GM23338 (cell line): ENCODE data around the gene SDHAF2. TPM values are rescaled to one million over a fixed set of nuclear protein-coding genes. Genes with fewer than 3 reads are reported as not detected.

Source experiments
- ATAC-seq: fragments of 200-7000 bp; cut with Tn5 transposase; 3 replicates; pipeline ENCODE4 v1.9.1; 2020
- DNase-seq: peaks from one replicate; pipeline ENCODE4 v3.0.0-alpha.2; 2015; ENCODE audit warnings: low spot score
- H2AFZ ChIP-seq: fragments of 200-600 bp; sonication (generic); 2 replicates; pipeline ENCODE4 v1.8.0; 2016; ENCODE audit warnings: antibody characterized with exemption, mild to moderate bottlenecking, moderate library complexity
- H3F3A ChIP-seq: fragments of 200-600 bp; sonication (generic); replicated peaks from 2 replicates; pipeline ENCODE4 v1.8.0; 2017; ENCODE audit warnings: antibody characterized with exemption, mixed run types, low read depth
- H3K27ac ChIP-seq: fragments of 200-600 bp; sonication (generic); 2 replicates; pipeline ENCODE4 v1.6.1; 2016; ENCODE audit warnings: low read depth
- H3K27me3 ChIP-seq: fragments of 200-600 bp; sonication (generic); 2 replicates; pipeline ENCODE4 v1.8.0; 2016; ENCODE audit warnings: mild to moderate bottlenecking, mixed run types, moderate library complexity; ENCODE audit not compliant: insufficient read depth
- H3K36me3 ChIP-seq: fragments of 200-600 bp; sonication (generic); 2 replicates; pipeline ENCODE4 v1.8.0; 2016; ENCODE audit warnings: mild to moderate bottlenecking; ENCODE audit not compliant: insufficient read depth
- H3K4me1 ChIP-seq: fragments of 200-600 bp; sonication (generic); 2 replicates; pipeline ENCODE4 v1.8.0; 2016; ENCODE audit warnings: mild to moderate bottlenecking, moderate library complexity; ENCODE audit not compliant: insufficient read depth
- H3K4me2 ChIP-seq: fragments of 200-600 bp; sonication (generic); 2 replicates; pipeline ENCODE4 v1.7.1; 2017; ENCODE audit warnings: mixed run types
- H3K4me3 ChIP-seq: fragments of 200-600 bp; sonication (generic); 2 replicates; pipeline ENCODE4 v1.6.1; 2016; ENCODE audit warnings: mixed run types
- H3K79me2 ChIP-seq: fragments of 200-600 bp; sonication (generic); replicated peaks from 2 replicates; pipeline ENCODE4 v1.8.0; 2017; ENCODE audit warnings: mild to moderate bottlenecking; ENCODE audit not compliant: insufficient read depth
- H3K9me2 ChIP-seq: fragments of 200-600 bp; sonication (generic); 2 replicates; pipeline ENCODE4 v1.8.0; 2017; ENCODE audit not compliant: insufficient read depth
- H4K20me1 ChIP-seq: fragments of 200-600 bp; sonication (generic); replicated peaks from 2 replicates; pipeline ENCODE4 v1.8.0; 2017; ENCODE audit warnings: mild to moderate bottlenecking; ENCODE audit not compliant: insufficient read depth
- H3K27ac Mint-ChIP-seq: 2 replicates; pipeline ENCODE4 v1.8.0; 2020; ENCODE audit warnings: inconsistent platforms, mild to moderate bottlenecking, moderate library complexity, mixed read lengths
- H3K27me3 Mint-ChIP-seq: 3 replicates; pipeline ENCODE4 v1.8.0; 2022; ENCODE audit warnings: low read depth, mild to moderate bottlenecking, moderate library complexity, mixed read lengths, inconsistent platforms; ENCODE audit not compliant: insufficient read depth, poor library complexity
- H3K36me3 Mint-ChIP-seq: 3 replicates; pipeline ENCODE4 v1.8.0; 2021; ENCODE audit warnings: low read depth, mild to moderate bottlenecking, inconsistent platforms, moderate library complexity, mixed read lengths
- H3K4me1 Mint-ChIP-seq: 3 replicates; pipeline ENCODE4 v1.8.0; 2020; ENCODE audit warnings: mild to moderate bottlenecking, inconsistent platforms, mixed read lengths
- H3K4me3 Mint-ChIP-seq: 3 replicates; pipeline ENCODE4 v1.8.0; 2021; ENCODE audit warnings: moderate library complexity, mild to moderate bottlenecking, inconsistent platforms, mixed read lengths
- H3K9me3 Mint-ChIP-seq: 3 replicates; pipeline ENCODE4 v1.8.0; 2020; ENCODE audit warnings: moderate library complexity, mild to moderate bottlenecking, inconsistent platforms, mixed read lengths
- CTCF ChIP-seq, 2 experiments: fragments of 200-600 bp in 1 of 2; sonication (generic) in 1 of 2; conservative IDR thresholded peaks; 2 replicates each; pipeline versions ENCODE4 v1.5.1 to v1.6.1; 2016 to 2017; ENCODE audit warnings: antibody characterized with exemption in 2 of 2, low read depth in 2 of 2, mild to moderate bottlenecking in 2 of 2, moderate library complexity in 1 of 2
- ETS1 ChIP-seq: IDR thresholded peaks from 2 replicates; pipeline ENCODE4 v1.6.1; 2016; ENCODE audit warnings: antibody characterized with exemption
- EZH2 ChIP-seq: fragments of 200-600 bp; sonication (generic); IDR thresholded peaks from one replicate; pipeline ENCODE4 v1.8.0; 2017; ENCODE audit warnings: antibody characterized with exemption, mild to moderate bottlenecking, low read depth; ENCODE audit not compliant: unreplicated experiment
- EZH2phosphoT487 ChIP-seq: fragments of 200-600 bp; sonication (generic); IDR thresholded peaks from one replicate; pipeline ENCODE4 v1.8.1; 2018; ENCODE audit warnings: antibody characterized with exemption; ENCODE audit not compliant: unreplicated experiment
- NANOG ChIP-seq: IDR thresholded peaks from 2 replicates; pipeline ENCODE4 v1.6.1; 2016; ENCODE audit warnings: antibody characterized with exemption, borderline replicate concordance
- REST ChIP-seq: IDR thresholded peaks from one replicate; pipeline ENCODE4 v1.6.1; 2018; ENCODE audit warnings: antibody characterized with exemption; ENCODE audit not compliant: unreplicated experiment
- STAT1 ChIP-seq: IDR thresholded peaks from one replicate; pipeline ENCODE4 v1.6.1; 2016; ENCODE audit warnings: antibody characterized with exemption; ENCODE audit not compliant: unreplicated experiment
- ZNF331 ChIP-seq: fragments of 250-450 bp; sonication (Bioruptor Pico); IDR thresholded peaks from 2 replicates; pipeline ENCODE4 v1.5.0; 2020; ENCODE audit warnings: low read depth, mild to moderate bottlenecking, moderate library complexity
- ZNF462 ChIP-seq: fragments of 250-450 bp; sonication (Bioruptor Pico); IDR thresholded peaks from 2 replicates; pipeline ENCODE4 v1.5.0; 2020; ENCODE audit warnings: mild to moderate bottlenecking, moderate library complexity
- polyA plus RNA-seq: library from polyadenylated mRNA; unstranded; fragments of >200 nt; fragmentation: Nextera tagmentation; extraction: Ambion mirVana; gene quantifications from 2 replicates; pipeline ENCODE4 v1.2.1, GENCODE V29; 2016
- total RNA-seq: library from RNA; depleted of rRNA; stranded (reverse); fragments of >200 nt; shearing (Covaris generic); gene quantifications from 2 replicates; pipeline ENCODE4 v1.2.3, GENCODE V29; 2014

SDHAF2 gene
- total and polyA plus RNA-seq, 2 experiments from 2014 or later = 53.8 to 57.0 TPM

- TF ChIP-seq ZNF462 (no peak), REST (no peak), STAT1 (no peak), ETS1 (no peak)
Observed at GRCh38 chr11:61454520-61454919, 24.6 kb downstream of the SDHAF2 start (continued).

- no peak overlapping the region for H2AFZ ChIP-seq
- H3K36me3 Mint-ChIP-seq = peaks cover 7% of the 10 kb centered on the region
- H3K4me3 ChIP-seq = no peak overlapping the region
- ATAC-seq (no peak), DNase-seq (no peak)
- no peaks in the 10 kb centered on the region for H3K9me3 Mint-ChIP-seq
- H3K27me3 ChIP-seq = no peaks in the 10 kb centered on the region
- 0 out of 2 replicates have a peak, but pooled peaks cover 6% of the 10 kb centered on the region for H3F3A ChIP-seq
- H3K79me2 ChIP-seq = no peaks in the 10 kb centered on the region
- no peak overlapping the region for H3K4me2 ChIP-seq
- H3K9me2 ChIP-seq = no peaks in the 10 kb centered on the region
- H3K27ac Mint-ChIP-seq = no peak overlapping the region
- H3K27ac ChIP-seq = no peak overlapping the region
- H3K4me3 Mint-ChIP-seq = no peak overlapping the region
- H3K36me3 ChIP-seq = no peaks in the 10 kb centered on the region
- peaks cover 2% of the 10 kb centered on the region for H3K27me3 Mint-ChIP-seq
- H3K4me1 Mint-ChIP-seq = peaks cover 4% of the 10 kb centered on the region
- H3K4me1 ChIP-seq = no peaks in the 10 kb centered on the region
- no peaks in the 10 kb centered on the region for H4K20me1 ChIP-seq
- no peak for TF ChIP-seq ZNF331 (CRISPR knock-in tag)
- TF ChIP-seq NANOG = no peak
- no peak for TF ChIP-seq EZH2phosphoT487
- no peak for TF ChIP-seq CTCF (conservative IDR thresholded peaks at IDR 0.05; ENCODE audit: low read depth in 2 of 2)
- no peak for TF ChIP-seq REST
- TF ChIP-seq EZH2 = no peak
Observed at GRCh38 chr11:61460474-61460881, 30.6 kb downstream of the SDHAF2 start.
